ENCODE measurements around the gene CALD1.

CALD1 gene

DNA sequence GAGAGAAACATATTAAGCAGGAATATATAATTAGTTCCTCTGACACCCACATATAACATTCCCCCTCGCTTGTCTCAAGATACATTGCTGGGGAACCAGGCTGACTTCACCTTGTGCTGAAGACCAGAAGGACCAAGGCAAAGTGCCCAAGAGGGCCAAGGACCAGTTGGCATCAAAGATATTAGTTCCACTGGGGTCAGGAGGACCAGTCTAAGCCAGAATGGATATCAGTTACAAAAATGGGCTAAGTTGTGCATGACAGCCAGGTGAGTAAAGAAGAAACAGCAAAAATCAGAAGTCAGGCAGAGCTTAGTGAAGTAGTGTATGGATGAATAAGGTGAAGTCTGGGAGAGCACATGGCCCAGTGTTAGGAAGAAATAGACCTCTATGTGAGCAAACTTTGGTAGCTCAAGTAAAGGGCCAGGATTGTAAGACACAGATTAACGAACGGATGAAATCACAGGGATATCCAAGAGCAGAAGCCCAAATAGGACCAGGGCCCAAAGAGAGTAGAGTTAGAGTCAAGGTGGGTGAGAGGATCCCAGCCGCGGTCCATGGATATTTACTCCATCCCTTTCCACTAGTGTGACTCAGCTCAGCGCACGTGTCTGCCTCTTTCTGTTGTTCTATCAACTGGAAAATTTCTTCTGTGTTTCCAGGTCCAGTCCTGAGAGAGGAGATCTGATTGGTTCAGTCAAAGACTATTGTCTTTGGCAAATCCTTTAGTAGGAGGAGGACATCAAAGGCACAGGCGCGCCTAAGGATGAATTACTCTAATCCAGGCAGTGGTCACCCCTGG is 5.0 kb downstream of the CALD1 start:
- no peak overlapping the region for H3K27ac ChIP-seq (ENCODE audit: low read depth, low read length)
- H3K4me3 ChIP-seq (ENCODE audit: low read depth in 1 of 2, low read length in 2 of 2): no peak overlapping the region
- peaks cover 0 to 7% of the 10 kb centered on the region in 2 donors for H3K27me3 ChIP-seq (ENCODE audit: control insufficient read depth in 1 of 2, insufficient read depth in 2 of 2, low read length in 2 of 2)
- no peaks in the 10 kb centered on the region for H3K4me1 ChIP-seq (ENCODE audit: control insufficient read depth in 1 of 2, insufficient read depth in 2 of 2, low read length in 2 of 2)
- no peaks in the 10 kb centered on the region for H3K36me3 ChIP-seq (ENCODE audit: control insufficient read depth in 1 of 2, insufficient read depth in 2 of 2, low read length in 2 of 2)
- H3K9me3 ChIP-seq (ENCODE audit: control insufficient read depth in 1 of 2, low read length in 2 of 2): no peaks in the 10 kb centered on the region
- no peak overlapping the region for H3K9ac ChIP-seq (ENCODE audit: low read depth in 1 of 2, low read length in 2 of 2)

DNA sequence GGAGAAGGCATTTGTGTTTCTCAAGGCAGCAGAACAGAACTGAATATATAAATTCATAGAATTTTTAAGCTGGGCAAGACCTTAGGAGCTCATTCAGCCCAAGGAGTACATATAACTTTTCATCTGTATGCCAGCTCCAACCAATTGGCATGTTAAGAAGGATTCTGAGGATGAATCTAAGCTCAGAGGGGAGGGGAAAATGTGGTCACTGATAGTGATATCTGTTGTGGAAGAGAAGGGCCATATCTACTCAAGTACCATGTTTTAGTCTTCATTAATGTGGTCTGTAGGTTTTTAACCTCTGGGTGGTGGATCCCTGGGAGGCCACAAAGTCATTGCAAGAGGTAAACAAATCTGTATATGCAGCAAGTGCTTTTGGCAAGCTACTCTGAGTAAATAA is 6.4 kb downstream of the CALD1 start:
- Histone ChIP-seq H3K9ac (ENCODE audit: low read depth in 1 of 2, low read length in 2 of 2) (no peak overlapping the region), H3K9me3 (ENCODE audit: control insufficient read depth in 1 of 2, low read length in 2 of 2) (no peaks in the 10 kb centered on the region), H3K4me1 (ENCODE audit: control insufficient read depth in 1 of 2, insufficient read depth in 2 of 2, low read length in 2 of 2) (no peaks in the 10 kb centered on the region), H3K36me3 (ENCODE audit: control insufficient read depth in 1 of 2, insufficient read depth in 2 of 2, low read length in 2 of 2) (no peaks in the 10 kb centered on the region), H3K27ac (ENCODE audit: low read depth, low read length) (no peak overlapping the region), H3K27me3 (ENCODE audit: control insufficient read depth in 1 of 2, insufficient read depth in 2 of 2, low read length in 2 of 2) (peaks cover 0 to 2% of the 10 kb centered on the region in 2 donors), H3K4me3 (ENCODE audit: low read depth in 1 of 2, low read length in 2 of 2) (no peak overlapping the region)

DNA sequence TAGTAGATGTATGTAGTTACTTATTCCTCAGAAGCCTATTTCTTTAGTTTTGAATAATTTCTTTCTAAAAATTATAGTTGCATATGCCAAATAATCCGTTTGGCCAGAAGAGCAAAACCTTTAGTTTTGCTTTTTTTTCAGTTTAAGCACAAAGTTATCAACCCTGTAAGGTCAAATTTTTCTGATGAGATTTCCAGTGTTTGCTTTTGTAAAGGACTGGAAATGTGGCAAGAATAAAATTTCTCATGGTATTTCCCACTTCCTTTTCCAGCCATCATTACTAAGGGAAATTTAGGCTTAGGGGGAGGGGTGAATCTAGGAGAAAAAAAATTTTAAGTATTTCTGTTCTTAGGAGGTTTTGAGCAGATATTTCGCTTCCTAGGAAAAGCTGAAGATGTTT is 7.6 kb downstream of the CALD1 start:
- Histone ChIP-seq H3K9ac (ENCODE audit: low read depth in 1 of 2, low read length in 2 of 2) (no peak overlapping the region), H3K36me3 (ENCODE audit: control insufficient read depth in 1 of 2, insufficient read depth in 2 of 2, low read length in 2 of 2) (no peaks in the 10 kb centered on the region), H3K9me3 (ENCODE audit: control insufficient read depth in 1 of 2, low read length in 2 of 2) (no peaks in the 10 kb centered on the region), H3K4me3 (ENCODE audit: low read depth in 1 of 2, low read length in 2 of 2) (no peak overlapping the region), H3K27ac (ENCODE audit: low read depth, low read length) (no peak overlapping the region), H3K4me1 (ENCODE audit: control insufficient read depth in 1 of 2, insufficient read depth in 2 of 2, low read length in 2 of 2) (no peaks in the 10 kb centered on the region), H3K27me3 (ENCODE audit: control insufficient read depth in 1 of 2, insufficient read depth in 2 of 2, low read length in 2 of 2) (no peaks in the 10 kb centered on the region)

DNA sequence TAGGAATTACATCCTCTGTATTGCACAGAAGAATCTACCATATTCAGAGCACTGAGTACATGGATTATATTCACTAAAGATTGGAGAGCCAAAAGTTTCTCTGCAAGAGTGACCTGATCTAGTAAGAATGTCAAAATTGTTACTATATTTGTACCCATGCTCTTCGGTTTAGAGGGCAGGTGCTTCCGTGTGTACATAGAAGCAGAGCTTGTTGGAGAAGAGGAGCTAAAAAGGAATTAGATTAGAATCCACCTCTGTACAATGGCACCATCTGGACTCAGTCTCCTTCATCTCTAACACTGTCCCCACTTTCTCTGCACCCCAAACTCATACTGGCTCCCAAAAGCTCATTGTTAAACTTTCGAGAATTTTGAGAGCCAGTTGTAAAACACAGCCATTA is 8.3 kb downstream of the CALD1 start:
- Histone ChIP-seq H3K27me3 (ENCODE audit: control insufficient read depth in 1 of 2, insufficient read depth in 2 of 2, low read length in 2 of 2) (no peaks in the 10 kb centered on the region), H3K4me3 (ENCODE audit: low read depth in 1 of 2, low read length in 2 of 2) (no peak overlapping the region), H3K36me3 (ENCODE audit: control insufficient read depth in 1 of 2, insufficient read depth in 2 of 2, low read length in 2 of 2) (no peaks in the 10 kb centered on the region), H3K27ac (ENCODE audit: low read depth, low read length) (no peak overlapping the region), H3K9ac (ENCODE audit: low read depth in 1 of 2, low read length in 2 of 2) (no peak overlapping the region), H3K4me1 (ENCODE audit: control insufficient read depth in 1 of 2, insufficient read depth in 2 of 2, low read length in 2 of 2) (no peaks in the 10 kb centered on the region), H3K9me3 (ENCODE audit: control insufficient read depth in 1 of 2, low read length in 2 of 2) (no peaks in the 10 kb centered on the region)

DNA sequence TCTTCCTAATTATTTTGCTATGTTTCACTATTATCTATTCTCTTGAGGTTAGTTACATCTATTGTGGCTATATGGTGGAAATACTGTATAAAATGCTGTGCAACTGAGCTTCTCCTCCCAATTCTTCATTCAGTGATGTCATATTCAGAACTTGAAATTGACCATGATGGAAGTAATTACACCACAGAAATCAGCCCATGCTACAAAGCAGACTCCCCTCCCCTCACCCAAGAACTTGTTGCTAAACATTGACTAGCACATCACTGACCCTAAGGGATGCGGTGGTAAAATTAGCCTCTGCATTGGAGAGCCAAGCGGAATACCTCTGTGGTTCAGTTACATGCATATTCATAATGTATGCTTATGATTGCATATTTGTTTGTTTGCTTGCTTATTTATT is 8.8 kb downstream of the CALD1 start:
- Histone ChIP-seq H3K27me3 (ENCODE audit: control insufficient read depth in 1 of 2, insufficient read depth in 2 of 2, low read length in 2 of 2) (no peaks in the 10 kb centered on the region), H3K4me1 (ENCODE audit: control insufficient read depth in 1 of 2, insufficient read depth in 2 of 2, low read length in 2 of 2) (no peaks in the 10 kb centered on the region), H3K4me3 (ENCODE audit: low read depth in 1 of 2, low read length in 2 of 2) (no peak overlapping the region), H3K9ac (ENCODE audit: low read depth in 1 of 2, low read length in 2 of 2) (no peak overlapping the region), H3K27ac (ENCODE audit: low read depth, low read length) (no peak overlapping the region), H3K36me3 (ENCODE audit: control insufficient read depth in 1 of 2, insufficient read depth in 2 of 2, low read length in 2 of 2) (no peaks in the 10 kb centered on the region), H3K9me3 (ENCODE audit: control insufficient read depth in 1 of 2, low read length in 2 of 2) (no peaks in the 10 kb centered on the region)

DNA sequence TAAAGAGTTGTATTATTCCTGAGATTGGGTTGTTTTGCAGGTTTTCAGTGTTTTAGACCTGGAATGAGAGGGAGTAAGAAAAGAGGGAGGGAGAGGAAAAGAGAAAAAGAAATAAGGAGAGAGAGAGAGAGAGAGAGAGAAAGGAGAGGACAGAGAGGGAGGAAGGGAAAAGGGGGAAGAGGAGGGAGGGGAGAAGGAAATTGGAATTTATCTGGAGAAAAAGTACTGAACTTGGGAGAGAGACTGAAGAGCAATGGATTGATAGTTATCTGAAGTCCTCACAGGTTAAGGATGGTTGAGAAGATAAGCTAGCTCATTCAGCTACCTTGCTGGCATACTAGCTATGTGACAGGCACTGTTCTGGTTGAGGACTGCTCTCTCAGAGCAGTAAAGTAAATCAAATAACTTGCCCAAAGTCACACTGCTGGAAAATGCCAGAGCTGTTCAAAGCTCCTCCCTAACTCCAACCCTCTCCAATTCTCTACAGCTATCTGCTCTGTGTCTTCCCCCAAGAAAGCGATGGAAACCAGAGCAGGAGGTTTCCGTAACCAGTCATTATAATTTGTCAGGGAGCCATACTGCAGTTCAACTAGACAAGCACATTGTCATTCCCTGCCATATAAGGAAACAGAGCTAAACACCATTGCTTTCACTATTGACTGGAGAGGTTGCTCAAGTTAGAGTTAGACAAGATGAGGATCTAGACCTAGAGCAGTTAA is 10.7 kb downstream of the CALD1 start:
- no peaks in the 10 kb centered on the region for H3K4me1 ChIP-seq (ENCODE audit: control insufficient read depth in 1 of 2, insufficient read depth in 2 of 2, low read length in 2 of 2)
- H3K4me3 ChIP-seq (ENCODE audit: low read depth in 1 of 2, low read length in 2 of 2): no peak overlapping the region
- peak overlapping the region; percentile 37 for H3K27ac ChIP-seq (ENCODE audit: low read depth, low read length)
- peak overlapping the region in 1 of 2 donors; percentile 2 for H3K9ac ChIP-seq (ENCODE audit: low read depth in 1 of 2, low read length in 2 of 2)
- no peaks in the 10 kb centered on the region for H3K27me3 ChIP-seq (ENCODE audit: control insufficient read depth in 1 of 2, insufficient read depth in 2 of 2, low read length in 2 of 2)
- H3K9me3 ChIP-seq (ENCODE audit: control insufficient read depth in 1 of 2, low read length in 2 of 2): no peaks in the 10 kb centered on the region
- no peaks in the 10 kb centered on the region for H3K36me3 ChIP-seq (ENCODE audit: control insufficient read depth in 1 of 2, insufficient read depth in 2 of 2, low read length in 2 of 2)

DNA sequence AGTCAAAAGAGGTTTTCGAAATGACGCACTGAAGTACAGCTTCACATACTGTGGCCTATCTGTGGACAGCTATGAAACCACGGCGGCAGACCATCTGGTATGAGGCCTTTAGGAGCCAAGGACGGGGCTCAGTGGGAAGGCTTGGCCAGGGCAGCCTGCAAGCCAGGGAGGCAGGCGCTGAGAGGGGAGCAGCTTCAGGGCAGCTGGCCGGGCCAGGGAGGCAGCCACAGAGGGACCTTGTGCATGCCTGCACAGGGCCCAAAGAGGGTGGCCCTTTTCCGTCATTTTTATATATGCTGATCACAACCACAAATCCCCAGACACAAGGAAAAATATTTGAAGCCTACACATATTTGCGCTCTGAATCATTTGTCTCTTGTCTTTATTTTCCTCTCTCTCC is 13.5 kb downstream of the CALD1 start:
- Histone ChIP-seq H3K9me3 (ENCODE audit: control insufficient read depth in 1 of 2, low read length in 2 of 2) (no peaks in the 10 kb centered on the region), H3K36me3 (ENCODE audit: control insufficient read depth in 1 of 2, insufficient read depth in 2 of 2, low read length in 2 of 2) (no peaks in the 10 kb centered on the region), H3K27ac (ENCODE audit: low read depth, low read length) (peak overlapping the region; percentile 14), H3K4me1 (ENCODE audit: control insufficient read depth in 1 of 2, insufficient read depth in 2 of 2, low read length in 2 of 2) (no peaks in the 10 kb centered on the region), H3K9ac (ENCODE audit: low read depth in 1 of 2, low read length in 2 of 2) (no peak overlapping the region), H3K4me3 (ENCODE audit: low read depth in 1 of 2, low read length in 2 of 2) (no peak overlapping the region), H3K27me3 (ENCODE audit: control insufficient read depth in 1 of 2, insufficient read depth in 2 of 2, low read length in 2 of 2) (no peaks in the 10 kb centered on the region)

DNA sequence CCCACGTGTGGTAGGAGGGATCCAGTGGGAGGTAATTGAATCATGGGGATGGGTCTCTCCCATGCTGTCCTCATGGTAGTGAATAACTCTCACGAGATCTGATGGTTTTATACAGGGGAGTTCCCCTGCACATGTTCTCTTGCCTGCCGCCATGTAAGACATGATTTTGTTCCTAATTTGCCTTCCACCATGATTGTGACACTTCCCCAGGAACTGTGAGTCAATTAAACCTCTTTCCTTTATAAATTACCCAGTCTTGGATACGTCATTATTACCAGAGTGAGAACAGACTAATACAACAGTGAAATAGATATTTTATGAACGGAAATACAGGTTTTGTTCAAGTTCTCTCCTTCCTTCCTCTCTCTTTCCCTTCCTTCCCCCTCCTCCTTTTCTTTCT is 15.8 kb downstream of the CALD1 start:
- no peaks in the 10 kb centered on the region for H3K9me3 ChIP-seq (ENCODE audit: control insufficient read depth in 1 of 2, low read length in 2 of 2)
- no peaks in the 10 kb centered on the region for H3K4me1 ChIP-seq (ENCODE audit: control insufficient read depth in 1 of 2, insufficient read depth in 2 of 2, low read length in 2 of 2)
- no peak overlapping the region for H3K27ac ChIP-seq (ENCODE audit: low read depth, low read length)
- no peaks in the 10 kb centered on the region for H3K27me3 ChIP-seq (ENCODE audit: control insufficient read depth in 1 of 2, insufficient read depth in 2 of 2, low read length in 2 of 2)
- H3K4me3 ChIP-seq (ENCODE audit: low read depth in 1 of 2, low read length in 2 of 2): no peak overlapping the region
- no peak overlapping the region for H3K9ac ChIP-seq (ENCODE audit: low read depth in 1 of 2, low read length in 2 of 2)
- H3K36me3 ChIP-seq (ENCODE audit: control insufficient read depth in 1 of 2, insufficient read depth in 2 of 2, low read length in 2 of 2): no peaks in the 10 kb centered on the region

DNA sequence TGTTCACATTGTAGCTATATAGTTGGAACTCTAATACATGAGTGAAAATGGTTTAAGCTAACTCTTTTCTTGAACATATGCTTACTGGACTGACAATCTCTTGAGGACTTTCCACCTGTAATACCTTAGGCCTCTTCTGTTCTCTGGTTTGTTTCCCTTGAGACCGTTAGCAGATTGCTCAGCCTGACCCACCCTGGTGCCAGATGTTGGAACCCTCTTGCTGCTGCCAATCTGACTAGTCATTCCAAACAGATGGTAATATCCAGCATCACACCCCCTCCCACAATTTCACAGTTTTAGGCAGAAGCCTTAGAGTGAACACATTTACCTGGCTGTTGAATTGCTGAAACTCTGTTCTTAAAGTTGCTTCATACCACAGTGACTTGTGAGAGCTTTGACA is 18.7 kb downstream of the CALD1 start:
- H3K9ac ChIP-seq (ENCODE audit: low read depth in 1 of 2, low read length in 2 of 2): no peak overlapping the region
- no peaks in the 10 kb centered on the region for H3K4me1 ChIP-seq (ENCODE audit: control insufficient read depth in 1 of 2, insufficient read depth in 2 of 2, low read length in 2 of 2)
- peaks cover 0 to 4% of the 10 kb centered on the region in 2 donors for H3K9me3 ChIP-seq (ENCODE audit: control insufficient read depth in 1 of 2, low read length in 2 of 2)
- H3K27ac ChIP-seq (ENCODE audit: low read depth, low read length): no peak overlapping the region
- H3K27me3 ChIP-seq (ENCODE audit: control insufficient read depth in 1 of 2, insufficient read depth in 2 of 2, low read length in 2 of 2): no peaks in the 10 kb centered on the region
- H3K4me3 ChIP-seq (ENCODE audit: low read depth in 1 of 2, low read length in 2 of 2): no peak overlapping the region
- H3K36me3 ChIP-seq (ENCODE audit: control insufficient read depth in 1 of 2, insufficient read depth in 2 of 2, low read length in 2 of 2): no peaks in the 10 kb centered on the region

DNA sequence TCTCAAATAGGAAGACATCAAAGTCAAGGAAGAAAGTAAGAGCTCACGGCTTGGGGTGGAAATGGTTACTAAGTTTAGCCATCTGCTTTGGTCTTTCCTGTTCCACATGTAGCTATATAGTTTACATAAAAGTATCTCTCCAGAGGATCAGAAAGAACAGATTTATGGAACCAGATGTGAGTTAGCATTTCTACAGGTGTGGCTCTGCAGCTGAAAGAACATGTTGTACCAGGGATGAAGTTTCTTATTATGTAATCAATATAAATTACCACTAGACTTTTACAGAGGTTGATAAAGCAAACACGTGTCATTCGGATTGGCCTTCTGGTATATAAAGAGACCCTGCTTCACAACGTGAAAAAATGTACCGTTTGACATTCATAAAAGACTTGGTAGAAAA is 19.9 kb downstream of the CALD1 start:
- no peak overlapping the region for H3K4me3 ChIP-seq (ENCODE audit: low read depth in 1 of 2, low read length in 2 of 2)
- peaks cover 0 to 4% of the 10 kb centered on the region in 2 donors for H3K9me3 ChIP-seq (ENCODE audit: control insufficient read depth in 1 of 2, low read length in 2 of 2)
- no peaks in the 10 kb centered on the region for H3K4me1 ChIP-seq (ENCODE audit: control insufficient read depth in 1 of 2, insufficient read depth in 2 of 2, low read length in 2 of 2)
- H3K27ac ChIP-seq (ENCODE audit: low read depth, low read length): no peak overlapping the region
- no peak overlapping the region for H3K9ac ChIP-seq (ENCODE audit: low read depth in 1 of 2, low read length in 2 of 2)
- no peaks in the 10 kb centered on the region for H3K36me3 ChIP-seq (ENCODE audit: control insufficient read depth in 1 of 2, insufficient read depth in 2 of 2, low read length in 2 of 2)
- no peaks in the 10 kb centered on the region for H3K27me3 ChIP-seq (ENCODE audit: control insufficient read depth in 1 of 2, insufficient read depth in 2 of 2, low read length in 2 of 2)

Measured in duodenal mucosa (tissue), 2 donors.